Stimulated activated CD8-positive, alpha-beta memory T cell treated with anti-CD3 and anti-CD28 coated beads, Interleukin-7, amount 100 ng/mL, for 1 hour (primary cell): ENCODE results near the gene TSPAN14.

ENCODE experiments used
- DNase-seq, 2 donors: peaks; one replicate each; pipeline ENCODE4 v3.0.0-alpha.2; 2020; ENCODE audit warnings: low read depth in 2 of 2

The TSPAN14 gene

DNA sequence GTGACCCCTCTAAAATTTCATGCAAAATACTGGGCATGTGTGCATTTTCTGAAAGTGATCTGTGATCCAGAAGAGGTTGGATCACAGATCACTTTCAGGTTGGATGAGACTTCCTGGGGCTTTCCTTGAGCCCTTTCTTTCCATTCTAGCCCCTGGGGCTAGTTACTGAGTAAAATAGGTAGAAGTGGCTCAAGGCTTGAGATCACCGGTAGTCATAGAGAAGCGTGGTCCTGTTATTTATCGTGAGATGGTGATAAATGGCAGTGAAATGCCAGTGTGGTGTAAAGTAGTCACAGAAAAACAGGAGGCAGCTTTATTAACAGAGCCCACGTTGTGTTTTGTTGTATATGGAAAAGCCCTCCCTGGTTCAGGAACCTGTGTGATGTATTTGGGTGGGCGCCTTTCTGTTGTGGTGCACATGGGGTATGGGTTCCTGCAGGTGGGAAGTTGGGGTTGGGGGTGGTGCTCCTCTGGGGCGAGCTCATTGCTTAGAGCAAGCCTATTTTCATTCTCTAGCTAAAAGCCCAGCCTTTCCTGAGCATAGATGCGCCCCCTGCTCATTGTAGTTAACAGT, 49.6 kb downstream of the TSPAN14 start:
- DNase-seq: no peak

DNA sequence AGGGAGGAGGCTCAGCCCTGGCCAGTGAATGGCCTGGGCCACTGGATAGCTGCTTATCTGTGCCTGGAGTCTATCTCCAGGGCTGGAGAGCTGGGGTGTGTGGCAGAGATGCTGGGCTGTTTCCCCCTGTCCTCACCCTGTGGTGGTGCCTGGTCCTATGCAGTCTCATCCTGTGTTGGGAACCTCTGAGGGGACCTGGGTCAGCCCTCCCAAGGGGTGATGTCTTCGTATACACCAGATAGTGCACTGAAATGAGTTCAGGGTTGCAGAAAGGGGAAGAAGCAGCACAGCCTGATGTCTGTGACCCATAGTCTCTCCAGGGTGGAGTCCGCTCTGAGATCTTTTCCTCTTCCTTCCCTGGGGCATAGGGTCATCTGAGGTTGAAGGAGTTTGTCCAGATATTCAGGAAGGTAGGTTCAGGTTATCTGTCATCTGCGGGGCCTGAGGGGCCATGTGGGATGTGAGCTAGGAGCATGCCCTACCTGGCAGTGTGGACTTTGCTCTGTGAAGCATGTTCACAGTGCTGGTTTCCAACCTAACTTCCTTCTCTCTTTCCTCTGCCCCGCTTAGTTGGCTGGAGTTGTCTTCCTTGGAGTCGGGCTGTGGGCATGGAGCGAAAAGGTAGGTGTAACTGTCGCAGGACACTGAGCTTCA, 50.2 kb downstream of the TSPAN14 start:
- DNase-seq: no peak

DNA sequence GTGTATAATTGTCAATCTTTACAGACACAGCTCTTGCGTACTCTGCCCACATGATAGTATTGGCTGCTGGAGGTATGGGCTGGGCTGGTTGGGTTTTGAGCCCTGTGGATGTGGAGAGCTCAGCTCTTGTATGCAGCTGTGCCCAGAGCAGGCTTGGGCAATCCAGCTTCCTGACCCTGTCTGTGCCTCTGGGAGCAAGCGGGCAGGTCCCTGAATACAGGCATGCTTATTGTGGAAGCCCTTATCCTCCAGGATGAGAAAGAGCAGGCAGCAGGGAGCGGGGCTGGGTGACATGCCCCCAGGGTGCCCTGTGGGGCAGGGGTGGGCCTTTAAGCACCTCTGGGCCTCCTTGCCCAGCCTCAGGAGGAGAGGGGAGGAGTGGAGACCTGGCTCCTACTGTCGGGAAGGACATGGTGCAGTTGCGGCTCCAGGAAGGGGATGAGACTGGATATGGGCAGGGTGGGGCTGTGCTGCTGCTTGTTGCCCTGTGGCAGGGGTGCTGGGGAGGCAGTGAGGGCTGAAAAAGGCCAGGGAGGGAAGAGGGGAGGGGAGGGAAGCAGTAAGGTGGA, 50.9 kb downstream of the TSPAN14 start:
- no peak for DNase-seq

DNA sequence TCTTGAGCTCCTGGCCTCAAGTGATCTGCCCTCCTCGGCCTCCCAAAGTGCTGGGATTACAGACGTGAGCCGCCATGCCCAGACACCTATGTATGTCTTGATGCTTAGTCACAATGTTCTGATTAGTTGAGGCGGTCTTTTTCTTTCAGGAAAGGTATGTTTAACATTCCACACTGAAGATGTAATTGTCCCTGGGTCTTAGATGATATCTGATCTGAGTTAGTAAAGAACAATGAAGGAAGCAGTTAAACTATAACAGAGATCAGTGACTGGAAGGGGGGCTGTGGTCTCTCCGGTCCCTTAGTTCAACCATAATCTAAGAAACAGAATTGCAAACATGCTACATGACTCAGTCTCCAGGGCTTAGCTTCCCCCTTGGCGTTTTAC, 52.1 kb downstream of the TSPAN14 start:
- no peak for DNase-seq

DNA sequence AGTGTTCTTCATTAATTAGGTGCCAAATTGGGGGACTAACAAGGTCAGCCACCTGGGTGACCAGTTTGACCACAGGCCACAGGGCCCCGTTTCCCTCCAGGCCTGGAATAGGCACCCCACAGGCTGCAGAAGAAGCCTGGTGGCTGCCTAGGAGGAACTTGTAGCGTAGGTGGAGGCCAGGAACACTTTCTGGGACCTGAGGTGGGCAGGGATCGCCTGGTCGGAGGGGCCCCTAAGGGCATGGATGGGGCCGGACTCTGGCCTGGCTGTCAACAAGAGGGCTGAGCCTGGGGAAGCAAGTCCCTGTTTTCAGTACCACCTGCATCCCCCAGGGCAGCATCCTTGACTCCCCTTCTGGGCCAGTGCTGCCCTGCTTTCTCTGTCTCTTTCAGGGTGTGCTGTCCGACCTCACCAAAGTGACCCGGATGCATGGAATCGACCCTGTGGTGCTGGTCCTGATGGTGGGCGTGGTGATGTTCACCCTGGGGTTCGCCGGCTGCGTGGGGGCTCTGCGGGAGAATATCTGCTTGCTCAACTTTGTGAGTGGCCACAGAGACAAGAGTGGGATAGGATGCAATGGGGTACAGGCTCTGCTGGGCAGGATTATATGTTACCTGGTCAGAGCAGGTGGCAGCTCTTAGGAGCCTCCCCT, 52.9 kb downstream of the TSPAN14 start:
- no peak for DNase-seq

DNA sequence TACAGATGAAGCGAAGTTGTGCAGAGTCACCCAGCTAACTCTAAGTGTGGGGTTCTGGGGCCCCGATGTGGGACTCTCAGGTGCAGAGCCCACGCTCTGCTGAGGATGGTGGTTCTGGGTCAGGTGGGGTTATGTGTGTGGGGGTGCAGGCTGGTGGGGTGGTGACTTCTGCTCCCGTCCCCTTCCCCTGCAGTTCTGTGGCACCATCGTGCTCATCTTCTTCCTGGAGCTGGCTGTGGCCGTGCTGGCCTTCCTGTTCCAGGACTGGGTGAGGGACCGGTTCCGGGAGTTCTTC, 54.9 kb downstream of the TSPAN14 start:
- DNase-seq: no peak

DNA sequence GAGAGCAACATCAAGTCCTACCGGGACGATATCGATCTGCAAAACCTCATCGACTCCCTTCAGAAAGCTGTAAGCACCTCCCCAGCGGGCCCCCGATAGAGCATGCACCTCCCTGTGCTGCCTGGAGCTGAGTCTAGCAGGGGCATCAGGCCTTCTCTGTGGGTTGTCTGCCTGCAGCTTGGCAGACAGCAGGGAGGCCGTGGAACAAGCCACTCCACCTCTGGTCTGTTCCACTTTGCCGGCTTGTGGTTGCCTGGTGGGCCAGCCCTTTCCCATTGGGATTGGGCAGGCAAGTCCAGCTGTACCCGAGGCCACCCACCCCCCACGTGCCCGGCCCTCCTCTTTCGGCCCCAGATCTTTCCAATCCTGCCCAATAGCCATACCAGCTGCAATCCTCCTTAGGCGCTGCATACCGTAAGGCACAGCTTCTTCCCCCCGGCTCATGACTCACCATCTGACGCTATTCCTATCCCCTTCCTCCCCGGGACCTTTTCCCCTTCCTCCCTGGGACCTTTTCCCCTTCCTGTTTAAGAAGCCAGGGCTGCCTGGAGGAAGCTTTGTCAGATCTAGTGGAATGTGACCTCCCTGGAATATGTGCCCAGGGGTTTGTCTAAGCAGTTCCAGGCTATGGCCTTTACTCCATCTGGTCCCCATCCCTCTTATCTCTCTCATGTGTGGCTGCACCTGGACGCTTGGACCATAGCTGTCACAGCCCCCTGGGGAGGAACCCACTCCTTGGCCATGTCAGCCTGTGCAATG, 55.5 kb downstream of the TSPAN14 start:
- no peak for DNase-seq

DNA sequence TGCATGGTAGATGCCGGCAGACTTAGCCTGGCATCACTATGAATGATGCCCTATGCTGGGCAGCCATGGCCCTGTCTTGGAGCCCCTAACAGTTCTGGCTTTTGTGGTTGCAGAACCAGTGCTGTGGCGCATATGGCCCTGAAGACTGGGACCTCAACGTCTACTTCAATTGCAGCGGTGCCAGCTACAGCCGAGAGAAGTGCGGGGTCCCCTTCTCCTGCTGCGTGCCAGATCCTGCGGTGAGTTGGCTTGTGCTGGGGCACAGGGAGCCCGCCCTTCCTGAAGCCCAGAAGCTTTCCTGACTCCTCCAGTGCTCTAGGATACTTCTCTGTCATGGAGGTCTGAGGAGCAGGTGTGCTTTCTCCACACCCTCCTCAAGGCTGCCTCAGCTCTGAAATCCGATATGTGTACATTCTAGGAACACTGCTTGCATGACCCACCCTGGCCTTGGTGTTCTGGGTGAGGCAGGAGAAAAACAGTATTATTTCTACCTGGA, 58.0 kb downstream of the TSPAN14 start:
- no peak for DNase-seq

DNA sequence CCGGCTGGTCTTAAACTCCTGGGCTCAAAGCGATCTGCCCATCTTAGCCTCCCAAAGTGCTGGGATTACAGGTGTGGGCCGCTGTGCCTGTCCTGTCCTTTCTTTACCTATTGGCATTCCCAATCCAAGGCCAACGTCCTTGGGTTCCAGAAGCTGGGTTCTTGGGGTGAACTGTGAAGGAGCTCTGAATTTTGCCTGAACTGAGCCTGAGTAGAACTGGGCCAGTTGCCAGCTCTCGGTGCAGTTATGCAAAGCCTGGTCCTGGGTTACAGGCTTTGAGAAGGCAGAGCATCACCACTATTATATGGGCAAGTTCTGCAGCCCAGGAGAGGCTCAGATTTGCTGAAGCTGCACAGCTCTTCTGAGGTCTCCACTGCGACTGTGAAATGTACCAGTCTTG, 59.0 kb downstream of the TSPAN14 start:
- no peak for DNase-seq

DNA sequence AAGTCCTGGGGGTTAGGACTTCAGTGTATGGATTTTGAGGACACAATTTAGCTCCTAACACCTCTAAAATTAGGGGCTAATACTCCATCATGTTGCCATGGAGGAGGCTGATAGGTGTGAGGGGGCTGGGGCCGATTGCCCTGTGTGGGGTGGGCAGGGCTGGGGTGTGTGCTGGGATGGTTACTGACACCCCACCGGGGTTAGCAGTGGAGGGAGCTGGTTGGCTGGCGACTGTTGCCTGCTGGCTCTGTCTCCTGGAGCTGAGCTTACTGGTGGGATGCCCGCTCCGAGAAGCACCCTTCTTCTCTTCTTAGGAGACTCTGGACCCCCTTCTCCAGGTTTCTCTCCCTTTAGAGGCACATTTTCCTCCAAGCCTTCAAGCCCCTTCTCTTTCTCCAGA, 61.4 kb downstream of the TSPAN14 start:
- DNase-seq: no peak

DNA sequence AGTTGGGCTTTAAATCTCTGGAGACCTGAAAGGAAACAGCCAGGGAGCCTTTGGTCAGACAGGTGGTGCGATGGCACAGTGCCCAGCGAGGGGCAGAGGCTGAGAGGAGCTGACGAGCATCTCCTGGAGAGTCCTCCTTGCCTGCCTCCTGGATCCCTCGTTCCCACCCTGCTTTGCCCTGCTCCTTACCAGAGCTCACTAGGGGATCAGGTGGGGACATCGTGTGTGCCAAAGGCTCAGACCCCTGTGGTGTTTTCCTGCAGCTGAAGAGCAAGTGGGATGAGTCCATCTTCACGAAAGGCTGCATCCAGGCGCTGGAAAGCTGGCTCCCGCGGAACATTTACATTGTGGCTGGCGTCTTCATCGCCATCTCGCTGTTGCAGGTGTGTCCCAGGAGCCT, 61.8 kb downstream of the TSPAN14 start:
- no peak for DNase-seq

DNA sequence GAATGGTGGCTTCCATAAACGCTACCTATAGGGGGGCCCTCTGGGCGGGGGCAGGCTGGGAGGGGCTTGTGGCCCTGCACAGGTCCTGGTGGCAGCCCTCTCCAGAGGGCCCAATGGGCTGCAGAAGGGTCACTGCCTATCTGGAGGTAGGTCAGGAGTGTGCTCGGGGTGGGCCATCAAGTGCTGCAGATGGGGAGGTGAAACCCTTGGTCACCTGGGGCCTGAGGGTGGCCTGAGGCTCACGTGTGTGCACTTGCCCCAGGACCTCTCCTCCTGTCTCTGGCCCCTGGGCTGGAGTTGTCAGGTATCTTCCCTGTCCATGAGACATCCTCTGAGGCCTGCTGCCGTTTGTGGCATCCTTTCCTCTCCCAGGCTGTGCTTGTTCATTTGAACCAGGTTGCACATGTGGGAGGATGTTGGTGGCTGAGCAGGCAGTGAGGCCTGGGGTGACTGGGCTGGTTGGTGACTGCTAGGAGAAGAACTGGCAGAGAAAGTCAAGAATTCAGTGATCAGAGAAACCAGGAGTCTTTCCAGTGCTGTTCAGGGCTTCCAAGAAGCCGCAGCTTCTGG, 62.5 kb downstream of the TSPAN14 start:
- DNase-seq: no peak

DNA sequence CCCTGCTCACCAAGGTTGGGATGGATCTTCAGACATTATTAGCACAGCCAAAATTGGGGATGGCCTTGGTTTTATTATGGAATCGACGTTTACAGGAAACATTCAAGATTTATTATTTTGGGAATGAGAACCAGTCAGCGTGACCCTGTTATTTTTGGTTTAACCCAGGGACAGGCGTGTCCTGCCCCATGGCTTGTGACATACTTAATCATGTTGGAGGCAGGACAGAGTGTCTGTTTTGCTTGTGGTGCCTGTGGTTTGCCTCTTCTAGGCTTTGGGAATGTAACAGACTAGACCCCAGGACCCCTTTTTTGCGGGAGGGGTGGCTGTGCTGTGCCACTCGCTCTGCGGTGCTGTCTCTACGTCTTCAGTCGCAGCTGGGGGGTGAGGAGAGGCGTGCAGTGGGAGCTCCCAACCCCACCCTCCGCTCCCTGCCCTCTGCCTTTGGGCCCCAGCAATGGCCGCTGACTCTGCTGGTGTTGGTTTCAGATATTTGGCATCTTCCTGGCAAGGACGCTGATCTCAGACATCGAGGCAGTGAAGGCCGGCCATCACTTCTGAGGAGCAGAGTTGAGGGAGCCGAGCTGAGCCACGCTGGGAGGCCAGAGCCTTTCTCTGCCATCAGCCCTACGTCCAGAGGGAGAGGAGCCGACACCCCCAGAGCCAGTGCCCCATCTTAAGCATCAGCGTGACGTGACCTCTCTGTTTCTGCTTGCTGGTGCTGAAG, 63.5 kb downstream of the TSPAN14 start:
- DNase-seq: no peak

DNA sequence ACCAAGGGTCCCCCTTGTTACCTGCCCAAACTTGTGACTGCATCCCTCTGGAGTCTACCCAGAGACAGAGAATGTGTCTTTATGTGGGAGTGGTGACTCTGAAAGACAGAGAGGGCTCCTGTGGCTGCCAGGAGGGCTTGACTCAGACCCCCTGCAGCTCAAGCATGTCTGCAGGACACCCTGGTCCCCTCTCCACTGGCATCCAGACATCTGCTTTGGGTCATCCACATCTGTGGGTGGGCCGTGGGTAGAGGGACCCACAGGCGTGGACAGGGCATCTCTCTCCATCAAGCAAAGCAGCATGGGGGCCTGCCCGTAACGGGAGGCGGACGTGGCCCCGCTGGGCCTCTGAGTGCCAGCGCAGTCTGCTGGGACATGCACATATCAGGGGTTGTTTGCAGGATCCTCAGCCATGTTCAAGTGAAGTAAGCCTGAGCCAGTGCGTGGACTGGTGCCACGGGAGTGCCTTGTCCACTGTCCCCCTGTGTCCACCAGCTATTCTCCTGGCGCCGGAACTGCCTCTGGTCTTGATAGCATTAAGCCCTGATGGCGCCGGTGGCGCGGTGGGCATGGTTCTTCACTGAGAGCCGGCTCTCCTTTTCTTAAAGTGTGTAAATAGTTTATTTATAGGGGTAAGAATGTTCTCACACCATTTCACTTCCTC, 64.2 kb downstream of the TSPAN14 start:
- DNase-seq: no peak

DNA sequence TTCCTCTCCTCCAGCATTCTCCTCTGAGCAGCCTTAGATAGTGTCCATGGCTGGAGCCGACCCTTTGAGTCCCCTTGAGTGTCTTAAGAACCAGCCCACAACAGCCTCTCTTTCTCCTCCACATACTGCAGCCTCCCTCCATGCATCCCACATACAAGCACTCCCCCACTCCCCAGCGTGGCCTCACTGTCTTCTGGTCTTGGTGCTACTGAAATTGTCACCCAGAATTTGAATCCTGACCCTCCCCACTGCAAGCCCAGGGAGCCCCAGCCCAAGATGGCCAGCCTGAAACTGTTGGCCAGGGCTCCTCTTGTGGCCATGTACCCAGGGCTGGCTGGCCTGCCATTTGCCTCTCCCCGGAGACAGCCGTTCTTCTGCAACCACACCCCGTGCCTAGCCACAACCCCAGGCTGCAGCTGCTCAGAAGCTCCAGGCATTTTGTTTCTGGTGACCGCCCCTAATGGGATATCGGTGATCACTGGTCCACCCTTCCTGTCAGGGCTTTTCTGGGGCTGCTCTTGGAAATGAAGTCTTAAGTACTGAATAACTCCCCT, 64.8 kb downstream of the TSPAN14 start:
- no peak for DNase-seq

DNA sequence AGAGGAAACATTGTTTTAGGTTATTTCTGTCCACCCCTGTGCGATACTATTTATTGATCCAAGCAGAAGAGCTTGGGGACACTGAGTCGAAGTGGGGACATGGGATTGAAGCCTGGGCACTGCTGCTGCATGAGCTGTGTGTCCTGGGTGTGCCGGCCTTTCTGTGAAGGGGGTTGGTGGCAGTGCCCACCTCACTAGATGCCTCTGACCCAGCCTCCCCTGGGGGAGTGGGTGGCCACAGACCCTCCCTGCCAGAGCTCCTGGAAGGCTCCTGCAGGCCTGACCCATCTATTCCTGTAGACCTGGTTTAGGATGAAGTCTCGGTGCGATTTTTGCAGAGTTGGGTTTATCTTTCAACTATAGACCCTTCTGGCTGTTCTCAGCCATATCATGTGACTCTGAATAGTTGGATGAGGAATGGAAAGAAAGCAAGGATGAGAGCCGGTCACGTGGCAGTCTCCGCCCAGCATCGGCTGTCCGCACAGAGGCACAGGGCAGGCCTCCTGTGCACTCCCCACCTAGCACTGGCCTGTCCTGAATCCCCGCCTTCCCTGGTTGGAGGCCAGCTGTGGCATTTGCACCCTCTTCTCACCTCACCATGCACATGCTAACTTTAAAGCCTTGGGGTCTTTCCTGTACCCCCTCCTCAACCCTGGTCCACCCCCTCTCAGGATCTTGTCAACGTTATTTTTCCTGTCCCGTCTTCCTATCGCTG, 66.0 kb downstream of the TSPAN14 start:
- DNase-seq: no peak

DNA sequence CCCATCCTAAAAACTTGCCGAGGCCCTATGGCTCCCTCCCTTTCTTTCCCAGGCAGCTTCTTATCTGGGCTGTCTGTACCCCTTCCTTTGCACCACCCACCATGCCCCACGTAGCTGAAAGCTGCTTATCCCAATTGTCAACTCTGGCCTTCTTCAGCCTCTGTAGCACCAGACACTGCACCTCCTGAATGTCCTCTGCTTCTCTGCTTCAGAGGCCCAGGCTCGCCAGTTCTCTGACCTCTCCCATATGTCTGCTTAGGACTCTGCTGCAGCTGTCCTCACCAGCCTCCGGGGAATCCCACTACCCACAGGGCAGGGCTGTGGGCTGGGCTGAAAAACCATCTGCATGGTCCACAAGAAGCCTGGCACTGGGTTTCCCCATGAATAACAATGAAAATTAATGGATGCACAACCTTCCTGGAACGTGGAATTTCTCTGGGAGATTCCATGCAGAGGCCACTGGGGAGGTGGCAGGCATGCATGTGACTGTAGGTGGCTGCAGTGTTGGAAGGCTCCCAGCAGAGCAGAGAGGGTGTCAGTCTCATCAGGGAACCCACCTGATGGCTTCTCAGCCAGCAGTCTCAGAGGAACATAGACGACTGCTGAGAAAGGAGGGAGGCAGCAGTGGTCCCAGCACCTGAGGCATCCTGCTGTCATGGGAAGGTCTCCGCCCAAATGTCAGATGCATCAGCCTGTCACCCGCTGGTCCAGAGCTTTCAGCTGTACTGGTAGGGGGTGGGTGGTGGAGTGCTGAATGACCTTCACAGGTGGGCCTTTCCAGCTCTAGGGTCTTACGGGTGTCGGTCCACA, 66.8 kb downstream of the TSPAN14 start:
- DNase-seq: no peak

DNA sequence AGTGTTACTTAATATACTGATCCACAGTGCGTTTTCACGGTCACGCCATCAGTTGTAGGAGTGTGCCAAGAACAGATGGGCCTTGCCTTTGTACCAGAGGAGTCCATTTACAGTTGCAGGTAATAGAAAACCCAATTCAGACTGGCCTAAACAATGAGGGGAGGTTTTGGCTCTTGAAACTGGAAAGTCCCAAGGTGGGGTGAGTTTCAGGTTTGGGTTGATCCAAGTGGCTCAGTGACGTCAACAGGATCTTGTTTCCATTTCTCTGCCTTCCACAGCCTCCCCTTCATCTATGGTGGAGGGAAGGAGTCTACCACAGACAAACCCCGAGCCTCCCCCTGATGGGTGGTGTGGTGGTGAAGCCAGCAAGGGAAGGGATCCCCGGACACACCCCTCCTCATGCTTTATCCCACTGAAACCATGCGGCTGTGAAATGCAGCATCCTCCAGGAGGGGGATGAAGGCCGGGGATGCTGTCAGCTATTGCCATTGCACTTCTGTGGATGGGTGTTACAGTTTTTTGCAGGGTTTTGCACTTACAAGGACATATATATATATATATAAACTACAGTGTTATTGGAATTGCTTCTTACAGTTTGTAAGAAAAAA, 68.8 kb downstream of the TSPAN14 start:
- no peak for DNase-seq

DNA sequence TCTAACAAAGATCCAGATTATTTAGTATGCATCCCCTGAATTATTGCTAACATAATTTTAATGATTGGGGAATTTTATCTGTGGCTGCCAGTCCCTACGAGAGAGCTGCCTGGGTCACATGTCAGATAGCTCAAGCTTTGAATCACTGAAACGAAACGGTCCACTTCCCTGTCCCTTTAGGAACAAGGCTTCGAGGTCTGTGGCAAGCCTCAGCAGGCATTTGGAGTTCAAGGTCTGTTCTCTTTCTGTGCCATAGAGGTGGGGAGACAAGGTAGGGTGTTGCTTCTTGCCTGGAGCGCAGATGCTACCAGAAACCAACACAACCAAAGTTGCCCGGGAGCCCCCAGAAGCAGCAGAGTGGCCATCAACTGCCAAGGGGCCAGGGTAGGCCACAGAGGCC, 69.7 kb downstream of the TSPAN14 start:
- no peak for DNase-seq
